Measurements from ENCODE around the gene RNGTT. TPM values are rescaled to one million over a fixed set of nuclear protein-coding genes. Genes with fewer than 3 reads are reported as not detected.

RNGTT gene
- total RNA-seq, 4 donors from 2014 or later = 13.9 to 20.5 (median 18.4) TPM

GRCh38 chr6:88562353-88563276 lies 400.8 kb downstream of the RNGTT start:
- no peak for DNase-seq (ENCODE audit: low spot score in 2 of 2)
- TF ChIP-seq EP300 (IDR thresholded peaks at IDR 0.05) (no peak), CTCF (IDR thresholded peaks at IDR 0.05) (no peak), POLR2A (IDR thresholded peaks at IDR 0.05) (no peak)

DNA sequence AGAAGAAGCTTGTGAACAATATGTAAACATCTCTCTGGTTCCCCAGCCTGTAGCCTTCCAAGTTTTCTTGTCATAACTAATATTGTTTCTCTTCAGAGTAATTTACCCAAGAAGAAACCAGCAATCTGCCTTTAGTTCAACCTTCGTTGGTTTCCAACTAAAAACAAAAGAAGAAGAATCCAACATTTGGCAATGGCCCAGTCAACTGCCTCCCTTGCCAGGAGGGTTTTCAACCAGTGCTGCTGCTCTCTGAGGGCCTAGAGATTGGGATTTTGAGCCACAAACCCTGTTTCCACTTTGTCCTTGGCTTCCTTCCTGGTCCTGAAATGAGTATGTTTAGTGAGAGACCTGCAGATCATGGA lies 401.5 kb downstream of the RNGTT start:
- Histone ChIP-seq H3K27ac (no peak overlapping the region), H3K4me3 (no peak overlapping the region), H3K4me1 (peaks cover 0 to 10% (median 0%) of the 10 kb centered on the region in 4 donors), H3K27me3 (no peaks in the 10 kb centered on the region), H3K9me3 (no peaks in the 10 kb centered on the region), H3K36me3 (no peaks in the 10 kb centered on the region)
- no peak for DNase-seq (ENCODE audit: low spot score in 2 of 2)
- 13 to 22% methylated on average over 1 of the region's 1 CpG for WGBS, 2 donors
- no peak for TF ChIP-seq POLR2A (IDR thresholded peaks at IDR 0.05)
- no peak for TF ChIP-seq EP300 (IDR thresholded peaks at IDR 0.05)
- TF ChIP-seq CTCF (IDR thresholded peaks at IDR 0.05) = no peak

More at GRCh38 chr6:88562353-88563276, 400.8 kb downstream of the RNGTT start:
- peaks cover 0 to 10% (median 0%) of the 10 kb centered on the region in 4 donors for H3K4me1 ChIP-seq
- H3K36me3 ChIP-seq = no peaks in the 10 kb centered on the region
- H3K4me3 ChIP-seq = no peak overlapping the region
- no peaks in the 10 kb centered on the region for H3K27me3 ChIP-seq
- H3K27ac ChIP-seq = no peak overlapping the region
- 82 to 85% methylated on average over 18 of the region's 18 CpGs for WGBS, 2 donors
- no peaks in the 10 kb centered on the region for H3K9me3 ChIP-seq

DNA sequence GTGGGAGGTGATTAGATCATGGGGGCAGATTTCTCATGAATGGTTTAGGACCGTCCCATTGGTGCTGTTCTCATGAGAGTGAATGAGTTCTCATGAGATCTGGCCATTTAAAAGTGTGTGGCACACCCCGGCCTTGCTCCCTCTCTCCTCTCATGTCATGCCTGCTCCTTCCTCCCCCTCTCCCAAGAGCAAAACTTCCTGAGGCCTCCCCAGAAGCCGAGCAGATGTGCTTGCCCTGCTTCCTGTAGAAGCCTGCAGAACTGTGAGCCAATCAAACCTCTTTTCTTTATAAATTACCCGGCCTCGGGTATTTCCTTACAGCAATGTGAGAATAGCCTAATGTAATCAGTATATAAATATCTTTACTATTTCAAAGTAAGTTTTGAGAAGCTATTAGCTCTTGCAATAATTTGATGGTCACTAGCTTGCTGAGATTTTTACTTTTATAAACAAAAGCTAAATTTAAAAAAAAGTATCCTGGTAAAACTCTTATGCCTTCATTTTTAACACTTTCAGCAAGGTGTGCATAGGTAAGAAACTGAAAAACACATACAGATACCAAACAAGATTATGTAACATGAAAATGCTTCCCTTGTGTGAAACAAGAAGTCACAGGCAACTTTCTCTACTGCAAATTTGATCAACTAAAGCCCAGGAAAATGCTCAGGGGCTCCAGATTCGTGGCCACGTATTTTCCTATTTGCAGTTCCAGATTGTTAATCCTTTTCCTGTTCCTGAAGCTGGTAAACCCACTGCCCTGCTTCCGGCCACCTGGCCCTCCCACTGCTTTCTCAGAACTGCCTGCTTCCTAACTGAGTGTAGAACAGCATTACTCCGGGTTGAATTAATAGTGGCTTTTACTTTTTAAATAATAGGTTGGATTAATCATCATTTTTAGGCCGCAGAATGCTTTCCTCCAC lies 402.1 kb downstream of the RNGTT start:
- H3K4me3 ChIP-seq = no peak overlapping the region
- H3K27me3 ChIP-seq = no peaks in the 10 kb centered on the region
- 43 to 58% methylated on average over 10 of the region's 10 CpGs for WGBS, 2 donors
- TF ChIP-seq EP300 (IDR thresholded peaks at IDR 0.05) = no peak
- TF ChIP-seq POLR2A (IDR thresholded peaks at IDR 0.05) = no peak
- TF ChIP-seq CTCF (IDR thresholded peaks at IDR 0.05) = no peak
- DNase-seq (ENCODE audit: low spot score in 2 of 2) = no peak
- peaks cover 0 to 10% (median 0%) of the 10 kb centered on the region in 4 donors for H3K4me1 ChIP-seq
- H3K9me3 ChIP-seq = no peaks in the 10 kb centered on the region
- H3K36me3 ChIP-seq = no peaks in the 10 kb centered on the region
- no peak overlapping the region for H3K27ac ChIP-seq

Small RNA genes within 50 kb of the gene (small RNA-seq; reads per million reads assigned to genes)
- gene AL079342.1 (not detected), gene RF00045 (not detected)

Other genes with a start within 250 kb of the RNGTT start
- gene PNRC1, start 117.1 kb upstream of the RNGTT start, total RNA-seq = 100 to 1,000 TPM; 220 to 264 (median 247) TPM
- 1 to 10 TPM in 1 of 4 donors, under 1 TPM in 2, not detected in 1; under 0.01 to 1.7 (median 0.60) TPM for gene SRSF12, start 154.5 kb upstream of the RNGTT start, total RNA-seq
- 10 to 100 TPM; 15.1 to 28.2 (median 19.3) TPM for gene PM20D2, start 182.4 kb upstream of the RNGTT start, total RNA-seq